HAP-1 (cell line): ENCODE results near the gene PUDP.

Experiments used
- DNase-seq, 2 experiments: peaks; one replicate each; pipeline ENCODE4 v3.0.0-alpha.2; 2016 to 2020; ENCODE audit warnings: low spot score in 2 of 2
- H3K27me3 ChIP-seq: fragments of 250-450 bp; sonication (Bioruptor Pico); 2 replicates; pipeline ENCODE4 v1.5.1; 2020; ENCODE audit warnings: low read depth, mild to moderate bottlenecking, moderate library complexity
- H3K36me3 ChIP-seq: fragments of 250-450 bp; sonication (Bioruptor Pico); replicated peaks from 2 replicates; pipeline ENCODE4 v1.5.1; 2020; ENCODE audit warnings: mild to moderate bottlenecking
- H3K4me1 ChIP-seq: fragments of 250-450 bp; sonication (Bioruptor Pico); 2 replicates; pipeline ENCODE4 v1.5.1; 2020; ENCODE audit warnings: mild to moderate bottlenecking
- H3K4me3 ChIP-seq: fragments of 250-450 bp; sonication (Bioruptor Pico); 2 replicates; pipeline ENCODE4 v1.5.1; 2020; ENCODE audit warnings: mild to moderate bottlenecking, moderate library complexity
- H3K9me3 ChIP-seq: fragments of 250-450 bp; sonication (Bioruptor Pico); 2 replicates; pipeline ENCODE4 v1.5.1; 2020; ENCODE audit warnings: mild to moderate bottlenecking, moderate library complexity
- in situ Hi-C: fragments of 300-500 bp; cut with MboI; formaldehyde crosslinking; loops from 3 replicates; pipeline ENCODE4 v1.14.3; 2020; ENCODE audit warnings: low sequenced_read_pairs, inconsistent platforms, mixed read lengths

Gene PUDP

GRCh38 chrX:7159149-7159861 is 11.4 kb upstream of the PUDP start:
- no peaks in the 10 kb centered on the region for H3K36me3 ChIP-seq
- H3K9me3 ChIP-seq = no peaks in the 10 kb centered on the region
- H3K4me1 ChIP-seq = no peaks in the 10 kb centered on the region
- H3K4me3 ChIP-seq = no peak overlapping the region
- no peak for DNase-seq
- no peaks in the 10 kb centered on the region for H3K27me3 ChIP-seq
- in situ Hi-C loops = no loop called here

GRCh38 chrX:7158468-7158990 is 10.6 kb upstream of the PUDP start:
- no peaks in the 10 kb centered on the region for H3K27me3 ChIP-seq
- H3K4me1 ChIP-seq = no peaks in the 10 kb centered on the region
- no peak overlapping the region for H3K4me3 ChIP-seq
- no peak for DNase-seq
- H3K9me3 ChIP-seq = no peaks in the 10 kb centered on the region
- in situ Hi-C loops = no loop called here
- no peaks in the 10 kb centered on the region for H3K36me3 ChIP-seq

- in situ Hi-C loops = no loop called here
- Histone ChIP-seq H3K4me1 (no peaks in the 10 kb centered on the region), H3K27me3 (no peaks in the 10 kb centered on the region), H3K4me3 (no peak overlapping the region), H3K9me3 (no peaks in the 10 kb centered on the region), H3K36me3 (no peaks in the 10 kb centered on the region)
- DNase-seq = no peak
Observed at GRCh38 chrX:7156879-7157278, 8.9 kb upstream of the PUDP start.

DNA sequence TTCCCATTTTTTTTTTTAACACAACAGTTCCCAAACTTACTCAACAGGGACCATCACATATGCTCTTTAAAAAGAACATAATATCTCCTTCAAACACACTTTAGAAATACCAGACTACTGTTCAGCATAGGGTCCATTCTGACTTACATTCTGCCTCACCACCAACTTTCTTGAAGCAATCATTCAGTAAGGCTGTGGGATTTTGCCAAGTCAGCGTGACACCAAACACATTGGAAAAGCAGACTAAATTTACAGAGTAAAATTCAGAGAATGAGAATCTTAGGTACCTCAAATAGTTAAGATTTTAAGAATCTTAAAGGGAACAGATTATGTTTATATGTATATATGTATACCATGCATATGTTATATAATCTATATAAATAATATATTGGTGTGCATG is 7.2 kb upstream of the PUDP start:
- no peak for DNase-seq
- no peaks in the 10 kb centered on the region for H3K27me3 ChIP-seq
- in situ Hi-C loops = no loop called here
- no peaks in the 10 kb centered on the region for H3K9me3 ChIP-seq
- H3K36me3 ChIP-seq = no peaks in the 10 kb centered on the region
- H3K4me3 ChIP-seq = no peak overlapping the region
- H3K4me1 ChIP-seq = no peaks in the 10 kb centered on the region

DNA sequence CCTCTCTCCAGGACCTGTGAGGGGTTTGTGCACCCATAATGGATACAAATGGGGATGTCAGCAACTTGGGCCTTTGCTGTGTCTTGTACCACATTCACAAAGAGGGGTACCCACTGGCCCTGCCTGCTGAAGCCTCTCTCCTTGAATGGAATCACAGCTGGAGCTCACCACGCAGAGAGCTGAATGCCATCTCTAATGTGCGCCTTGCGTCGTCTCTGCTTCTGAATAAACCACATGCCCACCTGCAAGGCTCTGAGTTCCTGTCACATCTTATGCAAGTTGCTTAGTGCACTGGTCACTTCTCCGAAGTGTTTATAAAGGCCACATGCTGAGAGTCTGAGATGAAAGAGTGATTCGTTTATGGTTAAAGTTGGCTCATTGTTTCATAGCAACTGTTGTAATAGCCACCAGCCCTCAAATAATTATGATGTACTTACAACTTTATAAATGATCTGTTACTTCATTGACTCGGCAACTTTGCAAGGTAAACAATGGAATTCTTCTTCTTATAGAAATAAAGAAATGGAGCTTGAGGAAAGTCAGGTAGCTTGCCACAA is 6.2 kb upstream of the PUDP start:
- in situ Hi-C loops = no loop called here

GRCh38 chrX:7153231-7153630 is 5.3 kb upstream of the PUDP start:
- in situ Hi-C loops = no loop called here
- Histone ChIP-seq H3K36me3 (no peaks in the 10 kb centered on the region), H3K4me1 (no peaks in the 10 kb centered on the region)

More for the DNA sequence above, 6.2 kb upstream of the PUDP start:
- Histone ChIP-seq H3K4me3 (no peak overlapping the region), H3K36me3 (no peaks in the 10 kb centered on the region), H3K27me3 (no peaks in the 10 kb centered on the region; the same call in 1 of the 2 replicates), H3K4me1 (no peaks in the 10 kb centered on the region), H3K9me3 (no peaks in the 10 kb centered on the region)
- no peak for DNase-seq

GRCh38 chrX:7149411-7149810 is 1.5 kb upstream of the PUDP start:
- in situ Hi-C loops = no loop called here
- DNase-seq = no peak
- Histone ChIP-seq H3K27me3 (no peaks in the 10 kb centered on the region; the same call in 1 of the 2 replicates), H3K4me3 (no peak overlapping the region), H3K4me1 (peaks cover 14% of the 10 kb centered on the region), H3K9me3 (no peaks in the 10 kb centered on the region), H3K36me3 (no peaks in the 10 kb centered on the region)

More at GRCh38 chrX:7153231-7153630, 5.3 kb upstream of the PUDP start:
- no peak for DNase-seq
- Histone ChIP-seq H3K4me3 (no peak overlapping the region), H3K27me3 (no peaks in the 10 kb centered on the region; the same call in 1 of the 2 replicates), H3K9me3 (no peaks in the 10 kb centered on the region)

DNA sequence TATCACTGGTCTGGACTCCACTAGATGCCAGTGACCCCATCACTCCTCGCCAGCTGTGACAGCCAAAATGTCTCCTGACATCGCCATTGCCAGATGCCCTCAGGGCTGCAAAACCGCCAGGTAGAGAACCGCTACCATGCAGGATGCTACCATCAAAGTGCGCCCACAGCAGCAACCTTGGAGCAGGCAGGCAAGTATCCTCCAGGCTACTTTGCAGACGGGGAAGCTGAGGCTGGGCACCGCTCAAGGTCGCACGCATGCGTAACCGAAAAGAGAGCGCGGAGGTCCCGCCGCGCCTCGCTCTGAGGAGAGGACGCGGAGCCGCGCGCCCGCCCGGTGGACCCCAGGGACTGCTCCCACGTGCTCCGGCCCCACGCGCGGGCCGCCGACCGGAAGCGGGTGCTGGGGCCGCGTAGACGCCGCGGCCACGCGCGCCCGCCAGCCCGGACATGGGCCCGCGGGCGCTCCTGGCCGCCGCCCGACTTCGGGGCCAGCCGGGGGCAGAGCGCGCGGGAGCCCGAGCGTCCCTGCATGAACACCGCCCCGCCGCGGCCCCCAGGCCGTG is 458 bp downstream of the PUDP start, which contains the start of gene STS:
STS (plus strand) TSS at position 300 of the 565 bp plus-strand sequence. CDS start 105,488 bp downstream, outside the sequence.
- Histone ChIP-seq H3K36me3 (no peaks in the 10 kb centered on the region), H3K4me1 (peaks cover 14% of the 10 kb centered on the region), H3K9me3 (no peaks in the 10 kb centered on the region), H3K27me3 (no peaks in the 10 kb centered on the region; the same call in 1 of the 2 replicates), H3K4me3 (peak within 1 kb of the TSS; percentile 50)
- in situ Hi-C loops = no loop called here
- DNase-seq = peak; percentile 13 to 61

DNA sequence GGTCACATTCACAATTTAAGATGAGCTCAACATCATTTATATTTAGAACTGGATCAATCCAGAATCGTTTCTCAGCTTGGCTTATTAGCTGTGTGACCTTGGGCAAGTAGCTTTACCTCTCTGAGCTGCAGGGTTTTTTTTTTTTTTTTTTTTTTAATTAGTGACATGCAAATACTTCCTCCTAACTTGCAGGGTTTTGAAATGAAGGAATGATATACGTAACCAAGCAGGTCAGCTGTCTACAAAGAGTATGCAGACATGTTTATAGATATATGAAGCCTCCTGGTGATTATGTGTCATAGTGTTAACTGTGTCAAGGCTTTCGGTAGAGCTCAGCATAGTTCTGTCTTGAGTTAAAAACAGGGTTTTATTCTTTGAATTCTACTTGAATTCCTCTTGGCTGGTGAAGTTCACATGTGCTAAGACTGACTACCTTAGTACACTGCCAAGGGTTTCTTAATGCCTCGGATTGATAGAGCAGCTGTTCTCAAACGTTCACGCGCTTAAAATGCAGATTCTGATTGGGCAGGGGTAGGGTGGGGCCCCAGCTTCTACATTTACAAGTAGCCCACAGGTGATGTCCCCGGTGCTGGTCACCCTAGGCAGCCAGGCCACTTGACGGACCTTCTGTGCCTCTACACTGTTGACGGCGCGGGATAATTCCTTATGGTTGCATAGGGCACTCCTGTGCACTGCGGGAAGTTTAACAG is 1.1 kb downstream of the PUDP start:
- no peaks in the 10 kb centered on the region for H3K9me3 ChIP-seq
- in situ Hi-C loops = no loop called here
- H3K4me1 ChIP-seq = peaks cover 14% of the 10 kb centered on the region
- peak; percentile 22 to 56 for DNase-seq
- no peaks in the 10 kb centered on the region for H3K36me3 ChIP-seq
- peak overlapping the region; percentile 50 for H3K4me3 ChIP-seq
- H3K27me3 ChIP-seq = no peaks in the 10 kb centered on the region; the same call in 1 of the 2 replicates

DNA sequence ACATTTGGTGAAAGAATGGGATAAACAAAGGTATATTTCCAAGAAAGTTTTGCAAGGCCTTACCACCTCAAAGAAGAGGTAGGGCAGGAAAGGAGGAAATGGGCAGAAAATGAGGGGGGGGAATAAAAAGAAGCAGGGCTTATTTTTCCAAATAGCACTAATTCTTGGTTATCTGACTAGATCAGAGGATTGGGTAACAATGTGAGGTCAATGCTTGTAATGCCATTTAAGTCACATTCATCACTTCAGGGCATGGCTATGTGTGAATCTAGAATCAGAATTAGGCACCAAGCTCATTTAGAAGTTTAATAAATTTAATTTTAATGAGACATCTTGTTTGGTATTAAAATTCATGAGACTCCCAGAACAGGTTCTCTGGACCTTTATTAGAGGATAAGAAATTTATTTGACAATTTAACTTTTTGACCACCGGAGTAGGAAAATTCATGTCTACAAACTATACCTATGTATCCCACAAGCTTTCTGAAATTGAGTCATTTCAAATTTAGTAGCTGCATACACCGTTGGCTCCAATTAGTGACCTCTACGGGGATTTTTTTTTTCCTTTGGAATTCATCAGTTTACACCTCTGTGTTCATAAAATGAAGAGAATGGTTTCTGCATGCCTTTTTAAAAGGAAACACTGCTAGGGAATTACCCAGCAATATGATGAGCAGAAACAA is 1.8 kb downstream of the PUDP start:
- Histone ChIP-seq H3K36me3 (no peaks in the 10 kb centered on the region), H3K27me3 (no peaks in the 10 kb centered on the region; the same call in 1 of the 2 replicates), H3K9me3 (no peaks in the 10 kb centered on the region), H3K4me3 (no peak overlapping the region), H3K4me1 (peaks cover 14% of the 10 kb centered on the region)
- in situ Hi-C loops = no loop called here
- DNase-seq = no peak

- DNase-seq = no peak
- in situ Hi-C loops = no loop called here
- Histone ChIP-seq H3K27me3 (no peaks in the 10 kb centered on the region; the same call in 1 of the 2 replicates), H3K4me1 (peaks cover 14% of the 10 kb centered on the region), H3K36me3 (no peaks in the 10 kb centered on the region), H3K4me3 (no peak overlapping the region), H3K9me3 (no peaks in the 10 kb centered on the region)
Observed at GRCh38 chrX:7145454-7145853, 2.5 kb downstream of the PUDP start.

DNA sequence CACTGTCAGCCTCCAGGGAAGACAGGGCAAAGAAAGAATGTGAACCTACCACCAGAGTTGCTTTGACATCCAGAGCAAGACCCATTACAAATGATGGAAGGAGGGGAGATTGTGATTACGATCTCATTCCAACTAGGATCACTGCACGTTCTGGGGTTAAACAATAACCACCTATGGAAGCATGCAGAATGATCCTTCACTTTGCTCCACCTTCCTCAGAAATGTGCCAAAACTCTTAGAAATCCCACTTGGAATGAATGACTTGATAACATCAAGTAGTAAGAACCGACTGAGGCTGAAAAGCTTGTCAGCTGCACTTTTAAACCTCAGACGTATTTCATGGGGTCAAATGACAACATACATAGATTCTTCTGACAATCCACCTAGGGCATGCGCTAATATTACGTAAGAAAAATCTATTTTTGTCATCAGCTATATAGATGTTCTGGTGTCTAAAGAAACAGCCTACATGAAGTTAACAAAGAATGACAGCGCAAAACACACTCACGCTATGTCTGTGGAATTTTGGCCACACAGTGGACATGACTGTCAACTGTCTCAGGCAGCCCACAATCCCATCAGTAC is 3.9 kb downstream of the PUDP start:
- no peaks in the 10 kb centered on the region for H3K36me3 ChIP-seq
- no peak for DNase-seq
- in situ Hi-C loops = no loop called here

GRCh38 chrX:7143076-7143475 is 4.9 kb downstream of the PUDP start:
- H3K4me3 ChIP-seq = no peak overlapping the region
- H3K36me3 ChIP-seq = no peaks in the 10 kb centered on the region
- peaks cover 14% of the 10 kb centered on the region for H3K4me1 ChIP-seq
- H3K27me3 ChIP-seq = no peaks in the 10 kb centered on the region
- no peaks in the 10 kb centered on the region for H3K9me3 ChIP-seq
- no peak for DNase-seq
- in situ Hi-C loops = no loop called here

More for the DNA sequence above, 3.9 kb downstream of the PUDP start:
- no peaks in the 10 kb centered on the region for H3K27me3 ChIP-seq
- H3K9me3 ChIP-seq = no peaks in the 10 kb centered on the region
- H3K4me1 ChIP-seq = peaks cover 14% of the 10 kb centered on the region
- H3K4me3 ChIP-seq = no peak overlapping the region
